HEK293 (cell line): ENCODE measurements around the gene ABCB10.

Experiments
- CTCF ChIP-seq: fragments of 450-650 bp; formaldehyde crosslinking; IDR thresholded peaks from 2 replicates; pipeline ENCODE4 v1.5.1; 2016; ENCODE audit warnings: missing biosample characterization, missing genetic modification characterization
- TCF7L2 ChIP-seq: IDR thresholded peaks from 2 replicates; pipeline ENCODE4 v1.6.1; 2011; ENCODE audit warnings: low read depth, mild to moderate bottlenecking, inconsistent platforms, low read length, moderate library complexity, borderline replicate concordance
- ZNF140 ChIP-seq: fragments of 450-650 bp; formaldehyde crosslinking; IDR thresholded peaks from 2 replicates; pipeline ENCODE4 v1.5.1; 2016; ENCODE audit warnings: missing biosample characterization, missing genetic modification characterization

- TF ChIP-seq ZNF140 (tag by site-specific recombination) (no peak), CTCF (tag by site-specific recombination) (no peak), TCF7L2 (no peak)
Observed at GRCh38 chr1:229506633-229507032, 51.9 kb downstream of the ABCB10 start.
